Stimulated activated CD4-positive, alpha-beta T cell treated with anti-CD3 and anti-CD28 coated beads, TNF-alpha, amount 100 ng/mL, for 4 hours (primary cell): ENCODE data around the gene TRMT1.

Experiments used
- DNase-seq, 3 experiments: peaks; one replicate each; pipeline ENCODE4 v3.0.0-alpha.2; 2020; ENCODE audit warnings: low read depth in 3 of 3

TRMT1 gene

GRCh38 chr19:13071444-13072187 lies 44.9 kb downstream of the TRMT1 start:
- no peak for DNase-seq

GRCh38 chr19:13070425-13071140 lies 46.0 kb downstream of the TRMT1 start:
- no peak for DNase-seq

- DNase-seq, result no peak
Observed at GRCh38 chr19:13069415-13070359, 46.9 kb downstream of the TRMT1 start.

GRCh38 chr19:13068085-13068846 lies 48.3 kb downstream of the TRMT1 start:
- no peak for DNase-seq

DNA sequence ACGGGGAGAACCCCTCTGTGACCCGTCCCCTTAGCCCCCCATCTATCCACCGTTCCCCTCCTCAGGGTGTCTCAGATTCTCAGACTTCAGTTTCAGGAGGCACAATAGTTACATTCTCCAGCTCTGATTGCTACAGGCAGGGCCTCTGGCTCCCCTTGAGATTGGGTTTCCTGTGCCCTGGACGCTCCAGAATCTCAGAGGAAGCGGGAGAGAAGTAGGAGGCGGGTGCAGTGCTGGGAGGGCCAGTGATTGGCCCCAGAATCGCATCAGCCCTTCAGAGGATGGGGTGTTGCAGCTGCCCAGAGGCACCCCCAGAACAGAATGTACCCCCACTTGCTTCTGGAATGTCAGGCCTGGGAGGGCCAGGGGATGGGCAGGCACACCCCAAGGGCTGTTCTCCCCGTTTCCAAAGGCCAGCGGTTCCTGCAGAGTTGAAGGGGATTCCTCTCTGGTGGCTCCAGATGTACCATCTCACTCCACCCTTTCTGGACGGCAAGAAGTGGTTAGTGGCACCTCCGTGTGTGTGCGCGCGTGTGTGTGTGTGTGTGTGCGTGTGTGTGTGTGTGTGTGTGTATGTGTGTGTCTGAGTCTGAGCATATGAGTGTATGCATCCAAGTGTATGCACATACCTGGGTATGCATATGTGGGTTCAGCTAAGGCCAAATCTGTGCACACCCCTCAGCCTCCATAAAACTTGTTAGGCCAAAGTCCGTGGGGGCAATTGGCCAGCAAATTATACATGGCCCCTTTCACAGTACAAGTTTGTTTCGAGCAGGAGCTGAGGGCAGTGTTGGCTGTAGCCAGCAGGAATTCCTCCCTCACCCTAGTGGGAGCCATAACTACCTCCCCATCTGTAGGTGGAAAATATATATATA lies 49.4 kb downstream of the TRMT1 start:
- DNase-seq, result no peak

- DNase-seq, result no peak
Observed at GRCh38 chr19:13066226-13066625, 50.3 kb downstream of the TRMT1 start.

DNA sequence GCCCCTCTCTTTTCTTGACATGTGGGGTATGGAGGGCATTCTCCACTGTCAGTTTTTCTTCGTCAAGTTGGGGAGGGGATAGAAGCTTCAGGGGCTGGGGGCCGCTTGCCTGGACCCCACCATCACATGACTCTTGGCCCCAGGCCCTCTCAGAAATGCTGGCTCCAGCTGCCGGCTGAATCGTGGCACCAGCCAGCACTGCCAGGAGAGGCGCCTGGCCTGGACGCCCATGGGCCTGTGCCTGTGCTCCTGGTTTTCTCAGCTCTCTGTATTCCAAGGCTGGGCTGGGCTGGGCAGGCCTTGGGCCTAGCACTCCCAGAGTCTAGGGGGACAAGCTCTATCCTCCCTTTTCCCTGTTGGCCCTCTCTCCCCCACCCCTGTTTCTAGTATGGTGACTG lies 52.4 kb downstream of the TRMT1 start:
- no peak for DNase-seq

GRCh38 chr19:13063461-13064091 lies 53.0 kb downstream of the TRMT1 start:
- DNase-seq, result no peak

DNA sequence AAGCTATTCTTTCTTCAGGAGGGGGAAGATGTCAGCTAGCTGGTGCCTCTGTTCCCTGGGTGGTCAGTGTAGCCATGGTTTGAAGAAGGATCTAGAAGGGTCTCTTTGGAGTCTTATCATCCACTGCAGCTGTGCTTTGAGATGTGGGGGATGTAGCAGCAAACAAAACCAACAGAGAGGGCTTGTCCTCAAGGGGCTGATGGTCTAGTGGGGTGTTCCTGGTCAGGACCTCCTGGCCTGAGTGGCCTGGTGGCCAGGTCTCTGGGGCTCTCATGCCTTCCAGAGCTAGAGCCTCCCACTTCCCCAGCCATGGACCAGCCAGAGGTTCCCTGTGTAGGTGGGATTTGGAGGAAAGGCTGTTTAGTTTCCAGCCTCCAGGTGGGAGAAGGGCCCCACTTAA lies 54.2 kb downstream of the TRMT1 start:
- DNase-seq, result no peak

DNA sequence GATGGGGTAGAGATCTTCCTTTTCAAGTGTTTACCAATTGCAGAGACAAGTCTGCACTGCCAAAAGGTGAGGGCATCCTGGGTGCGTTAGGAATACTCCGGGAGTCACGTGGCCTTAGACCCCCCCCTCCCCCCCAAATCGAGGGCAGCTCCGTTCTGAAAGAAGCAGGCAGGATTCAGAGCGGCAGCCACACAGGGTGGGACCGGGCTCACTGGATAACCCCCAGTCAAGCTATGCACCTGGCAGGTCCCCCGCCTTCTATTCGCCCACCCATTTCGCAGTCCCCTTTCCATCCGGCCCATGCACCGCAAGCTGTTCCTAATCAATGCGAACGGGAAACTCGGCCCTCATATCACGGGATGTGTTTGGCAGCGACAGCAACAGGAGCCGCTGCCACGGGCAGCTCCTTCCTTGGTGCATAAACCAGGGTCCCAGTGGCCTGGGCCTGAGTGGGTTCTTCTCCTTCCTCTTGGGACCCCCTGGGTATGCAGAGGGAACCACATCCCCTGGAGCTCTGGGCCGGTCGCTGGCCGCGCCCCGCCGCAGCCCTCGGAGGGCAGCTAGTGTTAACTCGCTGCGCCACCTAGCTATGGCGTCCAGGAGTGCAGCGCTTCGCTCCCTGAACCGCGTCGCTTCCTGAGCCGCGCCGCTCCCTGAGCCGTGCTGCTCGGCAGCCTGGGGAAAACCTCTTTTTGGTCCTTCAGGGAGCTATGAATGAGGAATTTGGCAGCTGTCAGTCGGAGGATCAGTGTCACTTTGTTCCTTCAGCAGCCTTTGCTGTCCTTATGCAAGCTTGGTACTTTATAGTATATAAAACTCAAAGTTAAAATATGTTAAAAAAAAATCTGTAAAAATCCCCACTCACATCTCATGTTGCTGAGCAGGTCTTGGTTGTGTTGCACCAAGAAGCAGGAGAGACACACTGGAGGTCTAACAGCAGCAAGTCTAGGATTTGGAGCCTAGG lies 55.3 kb downstream of the TRMT1 start:
- DNase-seq, result peak; percentile 49 to 62 (median 61)

GRCh38 chr19:13060233-13060963 lies 56.1 kb downstream of the TRMT1 start:
- DNase-seq, result no peak

- no peak for DNase-seq
Observed at GRCh38 chr19:13058951-13059660, 57.4 kb downstream of the TRMT1 start.

DNA sequence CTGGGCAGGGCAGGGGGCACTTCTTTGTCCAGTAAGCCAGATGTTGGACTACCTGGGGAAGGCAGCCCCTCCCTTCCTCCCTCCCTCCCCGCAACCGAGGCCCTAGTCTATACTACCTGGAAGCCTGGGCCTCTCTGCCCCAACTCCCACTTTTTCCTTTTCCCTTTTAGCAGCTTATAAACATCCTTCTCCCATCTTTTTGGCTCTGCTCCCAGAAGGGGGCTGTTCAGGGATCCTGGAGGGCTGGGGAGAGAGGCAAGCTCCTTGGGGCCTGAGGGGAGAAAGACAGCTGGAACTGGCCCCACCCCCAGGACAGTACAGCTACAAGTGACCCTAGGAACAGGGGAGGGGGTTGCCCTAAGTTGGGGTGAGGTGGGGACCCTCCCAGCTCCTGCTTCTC lies 58.8 kb downstream of the TRMT1 start:
- no peak for DNase-seq

DNA sequence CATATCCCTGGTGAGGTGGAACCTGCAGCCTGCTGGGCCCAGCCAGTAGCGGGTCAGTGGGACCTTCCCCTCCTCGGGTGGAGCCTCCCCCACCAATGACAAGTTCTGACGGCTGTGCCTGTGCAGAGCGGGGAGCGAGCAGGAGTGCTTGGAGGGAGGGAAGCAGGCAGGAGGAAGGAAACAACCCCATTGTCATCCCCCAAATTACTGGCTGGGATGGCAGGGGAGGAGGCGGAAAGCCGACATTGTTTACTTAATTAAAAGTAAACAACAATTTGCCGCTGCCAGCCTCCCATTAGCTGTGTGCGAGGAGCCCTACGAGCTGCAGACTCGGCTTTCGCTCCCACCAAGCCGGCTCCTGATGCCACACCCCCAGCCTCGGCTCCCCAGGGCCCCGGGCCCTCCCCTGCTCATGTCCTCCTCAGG lies 59.4 kb downstream of the TRMT1 start:
- DNase-seq, result no peak

DNA sequence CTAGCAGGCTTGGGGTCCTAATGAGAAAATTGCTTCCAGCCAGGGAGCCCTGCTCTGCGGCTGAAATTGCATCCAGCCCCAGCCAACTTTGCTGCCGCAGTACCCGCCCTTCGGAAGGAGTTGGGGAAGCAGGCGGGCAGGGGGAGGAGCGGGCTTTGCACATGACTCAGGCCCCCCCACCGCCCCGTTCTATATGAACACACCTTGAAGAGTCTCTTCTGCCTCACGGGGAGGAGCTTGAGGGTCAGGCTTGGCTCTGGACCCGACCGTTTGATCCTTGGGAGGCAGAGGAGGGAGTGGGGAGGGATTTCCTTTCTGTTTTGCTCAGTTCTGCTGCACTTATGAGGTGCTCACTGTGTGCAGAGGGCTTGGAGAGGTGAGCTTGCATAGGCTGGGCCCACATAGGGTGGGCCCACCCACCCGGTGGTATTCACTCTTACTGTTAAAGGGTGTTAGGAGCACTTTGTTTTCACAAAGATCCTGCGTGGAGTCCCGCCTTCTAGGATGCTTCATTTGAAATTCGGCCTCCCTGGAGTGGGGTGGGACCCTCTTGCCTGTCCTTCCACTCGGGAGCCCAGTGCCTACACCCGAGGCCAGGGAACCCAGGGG lies 60.4 kb downstream of the TRMT1 start:
- DNase-seq, result no peak

- DNase-seq, result no peak
Observed at GRCh38 chr19:13055213-13056051, 61.1 kb downstream of the TRMT1 start.
